CD4-positive, alpha-beta T cell (primary cell): ENCODE results near the gene ATP1A2. TPM values are rescaled to one million over a fixed set of nuclear protein-coding genes. Genes with fewer than 3 reads are reported as not detected.

ENCODE experiments used
- ATAC-seq: fragments of 200-7000 bp; cut with Tn5 transposase; one replicate; pipeline ENCODE4 v1.10.0; 2022; ENCODE audit warnings: mild to moderate bottlenecking; ENCODE audit not compliant: poor library complexity
- CTCF ChIA-PET: fragments of 350-600 bp; sonication (Branson Sonifier 250); formaldehyde crosslinking; loops from one replicate; lab custom pipeline; 2021; ENCODE audit warnings: antibody characterized with exemption, inconsistent platforms; lab: Charles Lee
- POLR2A ChIA-PET: fragments of 350-600 bp; sonication (Branson Sonifier 250); formaldehyde crosslinking; loops from one replicate; lab custom pipeline; 2021; ENCODE audit warnings: antibody characterized with exemption, inconsistent platforms; lab: Charles Lee
- DNase-seq, 14 experiments: peaks; one replicate each; pipeline ENCODE4 v3.0.0-alpha.2; 2013 to 2020; ENCODE audit warnings: mixed read lengths in 2 of 14
- H3K27ac ChIP-seq, 2 donors: one replicate each; pipeline versions ENCODE4 v1.5.1 to v1.7.0; 2013; ENCODE audit warnings: low read length in 2 of 2, low read depth in 1 of 2, mild to moderate bottlenecking in 1 of 2
- H3K27me3 ChIP-seq, 2 experiments: 1 replicate in 1 of 2; 2 replicates in 1 of 2; pipeline versions ENCODE4 v1.6.1 to v1.7.0; 2013; ENCODE audit warnings: low read length in 2 of 2, control low read depth in 1 of 2, mild to moderate bottlenecking in 1 of 2, moderate library complexity in 1 of 2; ENCODE audit not compliant: insufficient read depth in 2 of 2, control insufficient read depth in 1 of 2
- H3K36me3 ChIP-seq: one replicate; pipeline ENCODE4 v1.6.1; 2013; ENCODE audit warnings: low read length, control low read depth; ENCODE audit not compliant: insufficient read depth
- H3K4me1 ChIP-seq: one replicate; pipeline ENCODE4 v1.6.1; 2013; ENCODE audit warnings: low read length, control low read depth; ENCODE audit not compliant: insufficient read depth
- H3K4me3 ChIP-seq: one replicate; pipeline ENCODE4 v1.5.1; 2013; ENCODE audit warnings: mild to moderate bottlenecking, low read length, moderate library complexity
- H3K9me3 ChIP-seq, 2 experiments: 1 replicate in 1 of 2; 2 replicates in 1 of 2; pipeline versions ENCODE4 v1.6.1 to v1.7.0; 2013; ENCODE audit warnings: low read length in 2 of 2, mild to moderate bottlenecking in 2 of 2, control low read depth in 1 of 2, moderate library complexity in 1 of 2; ENCODE audit not compliant: control insufficient read depth in 1 of 2, insufficient read depth in 1 of 2
- H3K27ac Mint-ChIP-seq: one replicate; pipeline ENCODE4 v1.8.0; 2020; ENCODE audit warnings: mixed read lengths
- H3K27me3 Mint-ChIP-seq: one replicate; pipeline ENCODE4 v1.8.0; 2021; ENCODE audit warnings: mixed read lengths
- H3K36me3 Mint-ChIP-seq: one replicate; pipeline ENCODE4 v1.8.0; 2021; ENCODE audit warnings: low read depth, mixed read lengths
- H3K4me1 Mint-ChIP-seq: one replicate; pipeline ENCODE4 v1.8.0; 2021; ENCODE audit warnings: low read depth, mixed read lengths
- H3K4me3 Mint-ChIP-seq: one replicate; pipeline ENCODE4 v1.8.0; 2020; ENCODE audit warnings: mild to moderate bottlenecking, mixed read lengths
- H3K9me3 Mint-ChIP-seq: one replicate; pipeline ENCODE4 v1.8.0; 2020; ENCODE audit warnings: mixed read lengths
- CTCF ChIP-seq: fragments of 200-600 bp; IDR thresholded peaks from one replicate; pipeline ENCODE4 v1.8.0; 2022; ENCODE audit warnings: antibody characterized with exemption, mild to moderate bottlenecking
- intact Hi-C, 2 experiments: fragments of 100-400 bp; cut with DNase I in 1 of 2; cut with micrococcal nuclease in 1 of 2; formaldehyde crosslinking; loops; one replicate each; pipeline versions ENCODE4 v1.15.1 to v1.9.0; 2023 to 2025; cut with DNase I, micrococcal nuclease
- total RNA-seq, 174 experiments: library from RNA in 2 of 174; stranded (reverse) in 2 of 174; gene quantifications; one replicate each; pipeline ENCODE4 v1.2.3 and lab custom pipeline; 2021 to 2026

Gene ATP1A2
- total RNA-seq, 2 experiments from 2014 or later = not detected

- ChIA-PET CTCF (interaction anchor here (1.0 to 1.3 kb wide), 3 partner anchors 19 to 148 kb away, joined by 3 to 4 read pairs (median 3); no protein-coding TSS in a partner anchor), POLR2A (no interaction called here)
- Histone ChIP-seq H3K4me3 (no peak overlapping the region), H3K9me3 (no peaks in the 10 kb centered on the region), H3K27me3 (no peaks in the 10 kb centered on the region), H3K36me3 (no peaks in the 10 kb centered on the region), H3K4me1 (peaks cover 24% of the 10 kb centered on the region), H3K27ac (no peak overlapping the region)
- Mint-ChIP-seq H3K9me3 (no peaks in the 10 kb centered on the region), H3K4me3 (no peak overlapping the region), H3K4me1 (peaks cover 34% of the 10 kb centered on the region), H3K36me3 (no peaks in the 10 kb centered on the region), H3K27me3 (peaks cover 5% of the 10 kb centered on the region), H3K27ac (peak overlapping the region; percentile 47)
- TF ChIP-seq CTCF = no peak
- ATAC-seq (no peak), DNase-seq (peak in 2 of 14 experiments; percentile 25 to 27)
- intact Hi-C loops = loop anchor here (5.0 to 10.0 kb wide), 3 partner anchors 88 to 273 kb away; partner anchors contain the start of gene CASQ1 (in 1 of the 2)
Measured at GRCh38 chr1:160104486-160104885, 11.1 kb upstream of the ATP1A2 start.

- H3K36me3 Mint-ChIP-seq = no peaks in the 10 kb centered on the region
- peaks cover 29% of the 10 kb centered on the region for H3K4me1 Mint-ChIP-seq
- peaks cover 17% of the 10 kb centered on the region for H3K4me1 ChIP-seq
- DNase-seq = no peak
- no peak for TF ChIP-seq CTCF
- H3K4me3 ChIP-seq = no peak overlapping the region
- H3K9me3 ChIP-seq = no peaks in the 10 kb centered on the region
- peaks cover 5% of the 10 kb centered on the region for H3K27me3 Mint-ChIP-seq
- H3K9me3 Mint-ChIP-seq = no peaks in the 10 kb centered on the region
- H3K4me3 Mint-ChIP-seq = no peak overlapping the region
- ChIA-PET CTCF (interaction anchor here (1.1 to 1.3 kb wide), 2 partner anchors 23 to 147 kb away, joined by 3 to 4 read pairs; no protein-coding TSS in a partner anchor), POLR2A (no interaction called here)
- H3K36me3 ChIP-seq = no peaks in the 10 kb centered on the region
- H3K27ac Mint-ChIP-seq = no peak overlapping the region
- intact Hi-C loops = loop anchor here in 1 of 2 experiments (10.0 kb wide), 1 partner anchor 270 kb away; no protein-coding TSS in a partner anchor
- no peaks in the 10 kb centered on the region for H3K27me3 ChIP-seq
- H3K27ac ChIP-seq = no peak overlapping the region
- ATAC-seq = no peak
Measured at GRCh38 chr1:160105155-160105554, 10.4 kb upstream of the ATP1A2 start.

DNA sequence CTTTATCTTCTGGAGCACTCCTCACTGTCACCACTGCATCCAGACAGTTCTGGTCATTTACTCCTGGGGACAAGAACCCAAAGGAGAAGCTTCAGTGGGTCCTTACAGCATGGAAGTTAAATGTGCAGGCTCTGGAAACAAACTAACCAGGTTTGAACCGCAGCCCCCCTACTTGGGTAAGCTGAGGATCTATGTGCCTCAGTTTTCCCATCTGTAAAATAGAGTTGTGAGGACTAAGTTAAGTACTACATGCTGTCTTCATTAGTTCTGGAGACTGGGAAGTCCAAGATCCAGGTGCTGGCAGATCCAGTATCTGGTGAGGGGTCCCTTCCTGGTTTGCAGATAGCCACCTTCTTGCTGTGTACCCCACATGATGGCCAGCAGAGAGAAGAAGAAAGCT, 8.0 kb upstream of the ATP1A2 start:
- ChIA-PET CTCF (interaction anchor here (2.0 kb wide), 1 partner anchor 22 kb away, joined by 8 read pairs; no protein-coding TSS in a partner anchor), POLR2A (no interaction called here)
- Histone ChIP-seq H3K27ac (no peak overlapping the region), H3K36me3 (no peaks in the 10 kb centered on the region), H3K4me3 (no peak overlapping the region), H3K4me1 (no peaks in the 10 kb centered on the region), H3K27me3 (peaks cover 0 to 3% of the 10 kb centered on the region in 2 experiments), H3K9me3 (no peaks in the 10 kb centered on the region)
- Mint-ChIP-seq H3K27ac (no peak overlapping the region), H3K4me3 (no peak overlapping the region), H3K4me1 (peaks cover 6% of the 10 kb centered on the region), H3K27me3 (peaks cover 5% of the 10 kb centered on the region), H3K9me3 (no peaks in the 10 kb centered on the region), H3K36me3 (no peaks in the 10 kb centered on the region)
- intact Hi-C loops = loop anchor here in 1 of 2 experiments (10.0 kb wide), 1 partner anchor 267 kb away; no protein-coding TSS in a partner anchor
- ATAC-seq (no peak), DNase-seq (no peak)
- TF ChIP-seq CTCF = no peak
